Activated CD4-positive, alpha-beta T cell treated with anti-CD3 and anti-CD28 coated beads, Interleukin-2, amount 50 U/mL, for 48 hours (primary cell): ENCODE measurements around the gene PRSS48.
"Not testable (repeated sequence)": the region's sequence is repeated elsewhere in the genome, so short reads cannot be mapped to it uniquely, and the experiment has no call there.

Experiments
- DNase-seq, 2 experiments: peaks; one replicate each; pipeline ENCODE4 v3.0.0-alpha.2; 2020

PRSS48 gene

GRCh38 chr4:151266497-151266896 lies 10.5 kb upstream of the PRSS48 start:
- no peak for DNase-seq

GRCh38 chr4:151267104-151267503 lies 9.9 kb upstream of the PRSS48 start:
- no peak for DNase-seq

GRCh38 chr4:151267822-151268535 lies 9.0 kb upstream of the PRSS48 start:
- DNase-seq: no peak

- not testable (repeated sequence) for DNase-seq
Measured at GRCh38 chr4:151268905-151269304, 8.1 kb upstream of the PRSS48 start.

GRCh38 chr4:151284534-151285245 lies 7.7 kb downstream of the PRSS48 start:
- DNase-seq: no peak

GRCh38 chr4:151287409-151287808 lies 10.4 kb downstream of the PRSS48 start:
- DNase-seq: no peak

GRCh38 chr4:151291485-151291884 lies 14.5 kb downstream of the PRSS48 start:
- no peak for DNase-seq

GRCh38 chr4:151292038-151292437 lies 15.1 kb downstream of the PRSS48 start:
- DNase-seq: no peak

GRCh38 chr4:151294833-151295496 lies 18.0 kb downstream of the PRSS48 start:
- no peak for DNase-seq

GRCh38 chr4:151296227-151296626 lies 19.3 kb downstream of the PRSS48 start:
- no peak for DNase-seq

GRCh38 chr4:151297170-151297569 lies 20.2 kb downstream of the PRSS48 start:
- DNase-seq: no peak

GRCh38 chr4:151302432-151302831 lies 25.5 kb downstream of the PRSS48 start:
- DNase-seq: no peak

GRCh38 chr4:151304226-151304625 lies 27.3 kb downstream of the PRSS48 start:
- DNase-seq: no peak

GRCh38 chr4:151304755-151305154 lies 27.8 kb downstream of the PRSS48 start:
- DNase-seq: no peak

GRCh38 chr4:151310124-151310728 lies 33.3 kb downstream of the PRSS48 start:
- DNase-seq: no peak

- no peak for DNase-seq
Measured at GRCh38 chr4:151313306-151314009, 36.5 kb downstream of the PRSS48 start.

- DNase-seq: no peak
Measured at GRCh38 chr4:151314010-151314355, 37.0 kb downstream of the PRSS48 start.

GRCh38 chr4:151314479-151314878 lies 37.5 kb downstream of the PRSS48 start:
- no peak for DNase-seq

GRCh38 chr4:151315212-151315886 lies 38.4 kb downstream of the PRSS48 start:
- no peak for DNase-seq

- no peak for DNase-seq
Measured at GRCh38 chr4:151316645-151317044, 39.7 kb downstream of the PRSS48 start.

- no peak for DNase-seq
Measured at GRCh38 chr4:151318307-151319006, 41.5 kb downstream of the PRSS48 start.

- no peak for DNase-seq
Measured at GRCh38 chr4:151319490-151319889, 42.5 kb downstream of the PRSS48 start.
